IMR-90 (cell line): ENCODE results near the gene POFUT2. TPM values are rescaled to one million over a fixed set of nuclear protein-coding genes. Genes with fewer than 3 reads are reported as not detected.

ENCODE experiments used
- ATAC-seq: fragments of 200-7000 bp; cut with Tn5 transposase; 2 replicates; pipeline ENCODE4 v1.9.1; 2020; ENCODE audit warnings: low read depth, mild to moderate bottlenecking, moderate library complexity
- BruUV-seq: library from RNA; stranded (reverse); fragments of 400-500 nt; replicated peaks from 2 replicates; lab custom pipeline; 2021; lab: Mats Ljungman, UMichigan
- CTCF ChIA-PET: fragments of 300-600 bp; formaldehyde crosslinking; extraction: SDS; loops from one replicate; lab custom pipeline; 2021; ENCODE audit warnings: antibody characterized with exemption; lab: Yijun Ruan, JAX
- POLR2A ChIA-PET: fragments of 300-600 bp; sonication (Branson Sonifier 250); formaldehyde crosslinking; loops from one replicate; lab custom pipeline; 2022; ENCODE audit warnings: antibody characterized with exemption; ENCODE audit not compliant: unreplicated experiment; lab: Charles Lee
- DNase-seq: peaks from one replicate; pipeline ENCODE4 v3.0.0; 2013
- H2AFZ ChIP-seq: replicated peaks from 2 replicates; pipeline ENCODE3; 2013; ENCODE audit warnings: low read length, mild to moderate bottlenecking; ENCODE audit not compliant: poor library complexity
- H2AK5ac ChIP-seq: 2 replicates; pipeline ENCODE4 v1.6.1; 2013; ENCODE audit warnings: low read depth, low read length, inconsistent platforms
- H2AK9ac ChIP-seq: replicated peaks from 2 replicates; pipeline ENCODE3; 2013; ENCODE audit warnings: mild to moderate bottlenecking, low read depth, low read length, moderate library complexity; ENCODE audit not compliant: poor library complexity
- H2BK120ac ChIP-seq: 2 replicates; pipeline ENCODE4 v1.6.1; 2013; ENCODE audit warnings: low read depth, low read length, inconsistent platforms
- H2BK15ac ChIP-seq: 3 replicates; pipeline ENCODE4 v1.6.1; 2013; ENCODE audit warnings: low read depth, low read length, inconsistent platforms
- H2BK20ac ChIP-seq: 2 replicates; pipeline ENCODE4 v1.6.1; 2013; ENCODE audit warnings: low read depth, mild to moderate bottlenecking, inconsistent platforms, low read length, moderate library complexity
- H2BK5ac ChIP-seq: 2 replicates; pipeline ENCODE4 v1.6.1; 2013; ENCODE audit warnings: mild to moderate bottlenecking, low read depth, low read length, inconsistent platforms; ENCODE audit not compliant: poor library complexity, severe bottlenecking
- H3K14ac ChIP-seq: replicated peaks from 2 replicates; pipeline ENCODE4 v1.6.1; 2013; ENCODE audit warnings: low read depth, low read length, inconsistent platforms
- H3K18ac ChIP-seq: 2 replicates; pipeline ENCODE4 v1.6.1; 2013; ENCODE audit warnings: low read depth, low read length, control low read depth
- H3K23ac ChIP-seq: 2 replicates; pipeline ENCODE4 v1.6.1; 2013; ENCODE audit warnings: low read depth, low read length, inconsistent platforms
- H3K27ac ChIP-seq: 2 replicates; pipeline ENCODE4 v1.5.1; 2013; ENCODE audit warnings: mild to moderate bottlenecking, control low read depth, low read length; ENCODE audit not compliant: insufficient read depth
- H3K27me3 ChIP-seq: 2 replicates; pipeline ENCODE4 v1.6.1; 2013; ENCODE audit warnings: low read length; ENCODE audit not compliant: control insufficient read depth, insufficient read depth
- H3K36me3 ChIP-seq: 2 replicates; pipeline ENCODE4 v1.6.1; 2013; ENCODE audit warnings: low read length, mixed read lengths; ENCODE audit not compliant: control insufficient read depth, insufficient read depth
- H3K4ac ChIP-seq: 2 replicates; pipeline ENCODE4 v1.6.1; 2013; ENCODE audit warnings: low read depth, low read length, inconsistent platforms
- H3K4me1 ChIP-seq: 2 replicates; pipeline ENCODE4 v1.6.1; 2013; ENCODE audit warnings: low read length, mixed read lengths; ENCODE audit not compliant: control insufficient read depth, insufficient read depth
- H3K4me2 ChIP-seq: 2 replicates; pipeline ENCODE4 v1.6.1; 2013; ENCODE audit warnings: low read depth, mild to moderate bottlenecking, control low read depth, low read length, moderate library complexity
- H3K4me3 ChIP-seq: 2 replicates; pipeline ENCODE4 v1.5.1; 2013; ENCODE audit warnings: low read depth, mild to moderate bottlenecking, control low read depth, low read length, moderate library complexity; ENCODE audit not compliant: insufficient read depth
- H3K56ac ChIP-seq: 2 replicates; pipeline ENCODE4 v1.6.1; 2013; ENCODE audit warnings: low read length, inconsistent platforms; ENCODE audit not compliant: insufficient read depth; ENCODE audit errors: extremely low read depth
- H3K79me1 ChIP-seq, 2 experiments: 2 replicates each; pipeline ENCODE4 v1.6.1; 2013; ENCODE audit warnings: low read length in 2 of 2, inconsistent platforms in 1 of 2, low read depth in 1 of 2
- H3K9ac ChIP-seq: 2 replicates; pipeline ENCODE4 v1.6.1; 2013; ENCODE audit warnings: low read depth, low read length, control low read depth
- H3K9me1 ChIP-seq: 2 replicates; pipeline ENCODE4 v1.6.1; 2013; ENCODE audit warnings: low read length, inconsistent platforms; ENCODE audit not compliant: insufficient read depth
- H3K9me3 ChIP-seq: 2 replicates; pipeline ENCODE4 v1.6.1; 2013; ENCODE audit warnings: low read length; ENCODE audit not compliant: control insufficient read depth, insufficient read depth
- H4K20me1 ChIP-seq: 2 replicates; pipeline ENCODE4 v1.6.1; 2013; ENCODE audit warnings: low read length, inconsistent platforms; ENCODE audit not compliant: insufficient read depth
- H4K5ac ChIP-seq: 2 replicates; pipeline ENCODE4 v1.6.1; 2013; ENCODE audit warnings: mild to moderate bottlenecking, low read depth, low read length, control low read depth
- H4K8ac ChIP-seq, 2 experiments: 2 replicates each; pipeline ENCODE4 v1.6.1; 2013; ENCODE audit warnings: low read depth in 2 of 2, low read length in 2 of 2, control low read depth in 1 of 2, inconsistent platforms in 1 of 2
- H4K91ac ChIP-seq: 2 replicates; pipeline ENCODE4 v1.6.1; 2013; ENCODE audit warnings: low read depth, low read length, inconsistent platforms; ENCODE audit not compliant: insufficient read depth
- BHLHE40 ChIP-seq: fragments of 150-350 bp; IDR thresholded peaks from 2 replicates; pipeline ENCODE4 v1.6.1; 2016; ENCODE audit warnings: mild to moderate bottlenecking, low read depth, low read length
- CEBPB ChIP-seq: IDR thresholded peaks from 2 replicates; pipeline ENCODE4 v1.6.1; 2012; ENCODE audit warnings: low read depth, low read length, improper control_type of control experiment
- FOS ChIP-seq: fragments of 150-350 bp; IDR thresholded peaks from 2 replicates; pipeline ENCODE4 v1.6.1; 2016; ENCODE audit warnings: low read depth, low read length
- MAFK ChIP-seq: IDR thresholded peaks from 2 replicates; pipeline ENCODE4 v1.6.1; 2012; ENCODE audit warnings: low read depth, low read length, improper control_type of control experiment
- MAZ ChIP-seq: IDR thresholded peaks from 2 replicates; pipeline ENCODE4 v1.6.1; 2012; ENCODE audit warnings: low read depth, mild to moderate bottlenecking, low read length, improper control_type of control experiment, moderate library complexity, borderline replicate concordance
- MXI1 ChIP-seq: IDR thresholded peaks from 2 replicates; pipeline ENCODE4 v1.6.1; 2012; ENCODE audit warnings: low read depth, mild to moderate bottlenecking, low read length, moderate library complexity, borderline replicate concordance
- NFE2L2 ChIP-seq: fragments of 150-350 bp; IDR thresholded peaks from 2 replicates; pipeline ENCODE4 v1.6.1; 2016; ENCODE audit warnings: low read depth, mild to moderate bottlenecking, low read length
- RAD21 ChIP-seq: IDR thresholded peaks from 2 replicates; pipeline ENCODE4 v1.6.1; 2012; ENCODE audit warnings: low read length, improper control_type of control experiment
- RFX5 ChIP-seq: IDR thresholded peaks from 2 replicates; pipeline ENCODE4 v1.8.0; 2012; ENCODE audit warnings: low read depth, mild to moderate bottlenecking, low read length, moderate library complexity
- SMC3 ChIP-seq: fragments of 150-350 bp; IDR thresholded peaks from 2 replicates; pipeline ENCODE4 v1.6.1; 2016; ENCODE audit warnings: low read depth, mild to moderate bottlenecking, antibody characterized with exemption, low read length, moderate library complexity
- WGBS, 2 experiments: methylation state at CpG; one replicate each; pipeline versions ENCODE4 v1.1.5 to v1.1.7; 2013; ENCODE audit warnings: missing lambda C conversion rate in 2 of 2; ENCODE audit not compliant: insufficient read length in 1 of 2; ENCODE audit errors: extremely low coverage in 2 of 2; 5-methylcytosine and 5-hydroxymethylcytosine counted together
- dilution Hi-C: fragments of 300-500 bp; cut with HindIII; formaldehyde crosslinking; loops from one replicate; pipeline ENCODE4 v1.14.3; 2018; ENCODE audit warnings: low sequenced_read_pairs; ENCODE audit not compliant: unreplicated experiment
- in situ Hi-C: fragments of 300-500 bp; cut with MboI; formaldehyde crosslinking; loops from 3 replicates; pipeline ENCODE4 v1.14.3; 2019; ENCODE audit warnings: low sequenced_read_pairs, inconsistent platforms, mixed read lengths
- intact Hi-C: fragments of 100-400 bp; cut with micrococcal nuclease; formaldehyde crosslinking; loops from 2 replicates; pipeline ENCODE4 v1.10.0; 2022
- polyA plus RNA-seq, 3 experiments: library from polyadenylated mRNA; depleted of rRNA; stranded (reverse); fragments of >200 nt; gene quantifications; 2 replicates each; pipeline ENCODE4 v1.2.3, GENCODE V29; 2012; ENCODE audit warnings: low replicate concordance in 1 of 3
- total RNA-seq: library from RNA; depleted of rRNA; stranded (reverse); fragments of >200 nt; gene quantifications from 2 replicates; pipeline ENCODE4 v1.2.3, GENCODE V29; 2012
- TF ChIP-seq, protein P1 (sequence below): conservative IDR thresholded peaks from 2 replicates; pipeline ENCODE4 v1.5.1; 2012; ENCODE audit warnings: mild to moderate bottlenecking, low read depth, low read length, improper control_type of control experiment
- TF ChIP-seq, protein P2 (sequence below): fragments of 150-350 bp; IDR thresholded peaks from 2 replicates; pipeline ENCODE4 v1.6.1; 2017; ENCODE audit warnings: mild to moderate bottlenecking, antibody characterized with exemption, low read length, low read depth
- TF ChIP-seq, protein P3 (sequence below): fragments of 150-350 bp; IDR thresholded peaks from 2 replicates; pipeline ENCODE4 v1.6.1; 2016; ENCODE audit warnings: low read depth, mild to moderate bottlenecking, low read length, moderate library complexity, borderline replicate concordance

Gene POFUT2
- total and polyA plus RNA-seq, 2 of the 4 experiments (the other 2 are of a cell fraction), result 18.8 to 59.3 TPM

DNA sequence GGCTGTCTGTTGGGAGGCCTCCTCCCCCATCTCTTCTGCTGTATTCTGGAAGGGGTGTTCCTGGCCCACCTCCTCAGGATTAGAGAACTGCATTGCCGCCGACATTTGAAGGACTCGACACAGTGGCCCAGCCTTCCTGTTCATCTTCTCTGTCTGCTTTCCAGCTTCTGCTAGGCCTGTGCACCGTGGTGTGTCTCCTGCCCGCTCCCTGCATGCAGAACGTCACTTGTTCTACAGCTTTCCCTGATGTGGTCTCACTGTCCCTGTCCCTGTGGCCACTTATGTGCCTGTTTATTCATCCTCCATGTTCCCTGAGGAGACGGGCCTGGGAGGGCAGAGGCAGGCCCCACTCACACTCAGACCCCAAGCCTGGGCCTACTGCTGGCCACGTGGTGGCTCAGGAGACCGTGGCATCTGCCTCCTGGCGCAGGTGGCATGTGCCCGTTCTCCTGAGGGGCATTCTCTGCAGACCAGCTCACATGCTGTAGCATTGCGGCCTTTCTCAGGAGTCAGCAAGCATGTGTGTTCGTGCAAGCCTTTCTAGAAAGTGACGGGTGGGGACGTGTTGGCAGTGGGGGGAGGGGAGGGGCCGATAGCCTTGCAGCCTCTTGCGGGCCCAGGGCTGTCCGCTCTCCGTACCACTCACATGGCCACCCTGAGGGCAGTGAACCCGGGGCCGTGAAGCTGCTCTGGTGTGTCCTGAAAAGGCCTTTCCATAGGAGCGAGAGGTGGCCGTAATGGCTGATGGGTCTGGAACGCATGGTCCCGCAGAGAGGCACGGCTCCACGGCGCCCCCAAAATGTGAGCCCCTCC is 35.9 kb downstream of the POFUT2 start:
- H3K56ac ChIP-seq, result no peak overlapping the region
- ChIA-PET CTCF (no interaction called here), POLR2A (no interaction called here)
- dilution Hi-C loops (no loop called here), in situ Hi-C loops (no loop called here), intact Hi-C loops (no loop called here)
- H3K79me1 ChIP-seq, result no peaks in the 10 kb centered on the region
- no peak overlapping the region for H3K18ac ChIP-seq
- no peak overlapping the region for H4K91ac ChIP-seq
- H3K9ac ChIP-seq, result no peak overlapping the region
- H4K8ac ChIP-seq, result no peak overlapping the region
- 95% methylated on average over 9 of the region's 28 CpGs; no CpG with 5 or more reads in 1 of the 2 experiments for WGBS, 2 experiments
- peak overlapping the region; percentile 46 for H2AFZ ChIP-seq
- H4K5ac ChIP-seq, result no peak overlapping the region
- no peak overlapping the region for H3K27ac ChIP-seq
- H3K36me3 ChIP-seq, result no peaks in the 10 kb centered on the region
- no peak overlapping the region for H3K23ac ChIP-seq
- no peak overlapping the region for H2BK120ac ChIP-seq
- H2BK5ac ChIP-seq, result no peak overlapping the region
- H2AK5ac ChIP-seq, result no peak overlapping the region
- no peak overlapping the region for H3K4me3 ChIP-seq
- H4K20me1 ChIP-seq, result no peaks in the 10 kb centered on the region
- H2BK15ac ChIP-seq, result no peak overlapping the region
- no peak for ATAC-seq
- H3K4me2 ChIP-seq, result no peak overlapping the region
- H3K27me3 ChIP-seq, result peaks cover 28% of the 10 kb centered on the region
- H3K4ac ChIP-seq, result no peak overlapping the region
- no peaks in the 10 kb centered on the region for H3K9me1 ChIP-seq
- H3K4me1 ChIP-seq, result peaks cover 4% of the 10 kb centered on the region
- H2BK20ac ChIP-seq, result no peak overlapping the region
- peaks cover 12% of the 10 kb centered on the region for H3K9me3 ChIP-seq
- no peak overlapping the region for H3K14ac ChIP-seq
- no peak for DNase-seq
- no peak for TF ChIP-seq MAFK
- TF ChIP-seq MXI1, result no peak
- TF ChIP-seq RAD21, result no peak
- no peak for TF ChIP-seq NFE2L2
- no peak for TF ChIP-seq RFX5
- TF ChIP-seq, protein P1, sequence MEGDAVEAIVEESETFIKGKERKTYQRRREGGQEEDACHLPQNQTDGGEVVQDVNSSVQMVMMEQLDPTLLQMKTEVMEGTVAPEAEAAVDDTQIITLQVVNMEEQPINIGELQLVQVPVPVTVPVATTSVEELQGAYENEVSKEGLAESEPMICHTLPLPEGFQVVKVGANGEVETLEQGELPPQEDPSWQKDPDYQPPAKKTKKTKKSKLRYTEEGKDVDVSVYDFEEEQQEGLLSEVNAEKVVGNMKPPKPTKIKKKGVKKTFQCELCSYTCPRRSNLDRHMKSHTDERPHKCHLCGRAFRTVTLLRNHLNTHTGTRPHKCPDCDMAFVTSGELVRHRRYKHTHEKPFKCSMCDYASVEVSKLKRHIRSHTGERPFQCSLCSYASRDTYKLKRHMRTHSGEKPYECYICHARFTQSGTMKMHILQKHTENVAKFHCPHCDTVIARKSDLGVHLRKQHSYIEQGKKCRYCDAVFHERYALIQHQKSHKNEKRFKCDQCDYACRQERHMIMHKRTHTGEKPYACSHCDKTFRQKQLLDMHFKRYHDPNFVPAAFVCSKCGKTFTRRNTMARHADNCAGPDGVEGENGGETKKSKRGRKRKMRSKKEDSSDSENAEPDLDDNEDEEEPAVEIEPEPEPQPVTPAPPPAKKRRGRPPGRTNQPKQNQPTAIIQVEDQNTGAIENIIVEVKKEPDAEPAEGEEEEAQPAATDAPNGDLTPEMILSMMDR, result no peak
- TF ChIP-seq, protein P2, sequence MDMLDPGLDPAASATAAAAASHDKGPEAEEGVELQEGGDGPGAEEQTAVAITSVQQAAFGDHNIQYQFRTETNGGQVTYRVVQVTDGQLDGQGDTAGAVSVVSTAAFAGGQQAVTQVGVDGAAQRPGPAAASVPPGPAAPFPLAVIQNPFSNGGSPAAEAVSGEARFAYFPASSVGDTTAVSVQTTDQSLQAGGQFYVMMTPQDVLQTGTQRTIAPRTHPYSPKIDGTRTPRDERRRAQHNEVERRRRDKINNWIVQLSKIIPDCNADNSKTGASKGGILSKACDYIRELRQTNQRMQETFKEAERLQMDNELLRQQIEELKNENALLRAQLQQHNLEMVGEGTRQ, result no peak
- TF ChIP-seq FOS, result no peak
- TF ChIP-seq, protein P3, sequence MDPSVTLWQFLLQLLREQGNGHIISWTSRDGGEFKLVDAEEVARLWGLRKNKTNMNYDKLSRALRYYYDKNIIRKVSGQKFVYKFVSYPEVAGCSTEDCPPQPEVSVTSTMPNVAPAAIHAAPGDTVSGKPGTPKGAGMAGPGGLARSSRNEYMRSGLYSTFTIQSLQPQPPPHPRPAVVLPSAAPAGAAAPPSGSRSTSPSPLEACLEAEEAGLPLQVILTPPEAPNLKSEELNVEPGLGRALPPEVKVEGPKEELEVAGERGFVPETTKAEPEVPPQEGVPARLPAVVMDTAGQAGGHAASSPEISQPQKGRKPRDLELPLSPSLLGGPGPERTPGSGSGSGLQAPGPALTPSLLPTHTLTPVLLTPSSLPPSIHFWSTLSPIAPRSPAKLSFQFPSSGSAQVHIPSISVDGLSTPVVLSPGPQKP, result no peak
- TF ChIP-seq CEBPB, result no peak
- TF ChIP-seq SMC3, result no peak
- no peak for TF ChIP-seq BHLHE40
- TF ChIP-seq MAZ, result no peak
- H2AK9ac ChIP-seq, result peak overlapping the region; percentile 39
- BruUV-seq, result no TSS peak
